Activated naive CD4-positive, alpha-beta T cell treated with Interleukin-2 at 50 U/mL for 16 hours (primary cell): ENCODE data around the gene KDM1A.

ENCODE experiments used
- DNase-seq: peaks from one replicate; pipeline ENCODE4 v3.0.0-alpha.2; 2020

Gene KDM1A

GRCh38 chr1:23079025-23079424, 59.8 kb downstream of the KDM1A start:
- no peak for DNase-seq

DNA sequence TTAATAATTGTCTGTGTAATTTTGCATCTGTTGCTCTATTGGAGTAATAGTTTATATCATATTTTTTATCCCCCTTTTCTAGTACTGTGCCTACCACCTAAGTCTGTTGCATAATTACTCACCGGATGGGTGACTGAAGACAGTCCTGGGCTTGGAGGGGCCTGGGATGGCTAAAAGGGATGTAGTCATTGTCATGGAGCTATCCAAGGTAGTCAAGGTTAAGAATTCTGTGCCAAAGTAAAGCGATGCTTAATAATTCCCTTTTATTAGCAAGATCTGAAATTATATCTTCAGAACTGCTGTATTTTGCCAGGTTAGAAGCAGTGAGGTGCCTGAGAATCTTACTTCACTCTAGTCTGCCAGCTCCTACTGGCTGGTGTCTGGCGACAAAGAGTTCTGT, 61.6 kb downstream of the KDM1A start:
- no peak for DNase-seq

GRCh38 chr1:23081376-23081775, 62.1 kb downstream of the KDM1A start:
- no peak for DNase-seq

DNA sequence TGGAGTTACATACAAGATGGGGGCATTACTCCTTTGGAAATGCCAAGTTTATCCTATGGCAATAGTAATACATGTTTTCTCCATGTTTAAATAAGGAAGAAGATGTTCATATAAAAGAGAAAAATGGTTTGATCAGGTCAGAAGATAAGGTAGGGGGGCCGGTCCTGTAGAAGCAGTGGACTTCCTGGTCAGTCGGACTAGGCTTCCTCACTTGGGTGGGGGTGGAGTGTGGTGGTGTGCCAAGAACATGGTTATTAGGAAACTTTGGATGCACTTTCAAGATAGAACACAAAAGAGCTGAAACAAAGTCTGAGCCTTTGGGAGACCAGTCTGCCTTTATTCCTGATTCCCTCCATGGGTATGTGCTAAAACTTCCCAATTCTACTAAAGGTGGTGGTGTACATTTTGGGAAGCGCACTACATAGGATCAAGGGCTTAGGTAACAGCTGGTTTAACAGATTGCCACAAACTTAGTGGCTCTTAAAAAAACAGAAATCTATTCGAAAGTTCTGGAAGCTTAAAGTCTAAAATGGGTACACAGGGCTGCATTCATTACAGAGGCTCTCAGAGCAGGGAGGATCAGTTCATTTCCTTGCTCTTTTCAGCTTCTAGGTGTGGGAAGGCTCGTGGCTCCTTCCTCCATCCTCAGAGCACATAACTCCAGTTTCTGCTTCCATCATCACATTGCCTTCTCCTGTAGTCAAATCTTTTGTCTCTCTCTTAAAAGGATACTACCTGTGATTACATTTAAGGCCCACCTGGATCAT, 64.6 kb downstream of the KDM1A start:
- no peak for DNase-seq

- no peak for DNase-seq
Measured at GRCh38 chr1:23084880-23085279, 65.6 kb downstream of the KDM1A start.

DNA sequence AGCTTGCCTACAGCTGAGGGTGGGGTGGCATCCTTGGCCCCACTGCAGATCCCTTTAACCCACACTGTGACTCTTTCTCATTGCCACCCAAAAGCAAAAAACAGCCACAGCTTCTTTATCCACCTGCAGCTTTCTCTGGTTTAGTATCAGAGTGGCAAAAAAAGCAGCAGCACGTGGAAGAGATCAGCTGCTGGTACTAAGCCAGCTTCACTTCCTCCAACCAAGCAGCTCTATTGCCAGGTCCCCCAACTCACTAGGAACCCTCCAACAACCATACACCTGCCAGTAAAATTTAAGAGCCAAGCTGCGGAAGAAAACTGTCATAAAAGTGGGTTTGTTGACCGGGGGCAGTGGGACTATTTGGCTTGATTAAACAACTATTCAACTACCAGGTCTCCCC, 66.4 kb downstream of the KDM1A start:
- DNase-seq = no peak

DNA sequence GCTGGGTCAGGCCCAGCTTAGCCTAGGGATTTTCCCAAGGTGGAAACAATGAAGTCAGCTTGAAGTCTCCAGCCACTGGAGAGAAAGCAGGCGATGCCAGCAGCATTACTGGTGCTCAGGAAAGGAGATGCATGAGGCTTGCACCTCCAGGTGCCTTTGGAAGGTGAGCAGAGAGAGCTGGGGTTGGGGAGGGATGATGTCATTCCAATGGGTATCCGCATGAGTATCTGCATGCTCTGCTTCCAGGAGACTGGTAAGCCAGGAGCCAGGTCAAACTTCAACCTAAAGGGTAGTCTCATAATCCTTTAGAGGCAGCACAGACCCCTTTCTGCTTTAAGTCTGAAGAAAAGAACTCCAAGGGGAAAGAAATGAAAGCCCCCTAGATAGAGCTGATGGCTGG, 68.8 kb downstream of the KDM1A start:
- no peak for DNase-seq

DNA sequence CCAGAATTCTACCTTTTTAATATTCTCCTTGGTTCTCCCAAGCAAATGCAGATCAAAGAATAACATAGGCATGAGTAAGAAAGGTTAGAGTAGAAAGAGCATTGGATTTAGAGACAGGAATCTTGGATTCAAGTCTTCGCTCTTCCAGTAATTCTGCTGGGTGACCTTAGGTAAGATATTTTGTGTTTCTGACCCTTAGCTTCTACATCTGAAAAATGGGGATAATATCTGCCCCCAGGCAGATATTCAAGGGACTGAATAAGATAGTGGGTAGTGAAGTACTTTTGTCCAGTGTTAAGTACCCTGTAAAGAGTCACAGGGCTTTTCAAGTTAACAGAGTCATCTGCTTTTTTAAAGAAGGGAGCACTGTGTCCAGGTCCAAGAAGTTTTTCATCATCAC, 70.8 kb downstream of the KDM1A start:
- no peak for DNase-seq

DNA sequence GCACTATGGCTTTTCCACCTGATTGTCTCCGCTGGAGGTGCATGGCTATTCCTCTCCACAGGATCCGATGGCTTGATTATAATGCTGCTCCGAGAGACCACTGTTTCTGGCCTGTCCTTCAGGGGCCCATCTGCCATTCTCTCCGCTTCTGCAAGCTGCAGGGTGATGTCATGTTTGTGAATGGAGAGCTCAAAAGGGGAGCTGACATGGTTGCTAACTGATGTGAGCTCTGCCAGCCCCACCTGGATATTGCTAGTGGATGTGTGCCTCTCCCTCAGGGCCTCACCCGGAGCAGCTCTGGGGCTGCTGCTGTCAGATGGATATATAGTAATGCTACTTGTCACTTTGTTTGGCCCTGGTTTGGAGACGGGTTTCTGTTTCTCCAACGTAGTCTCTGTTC, 72.3 kb downstream of the KDM1A start:
- no peak for DNase-seq

DNA sequence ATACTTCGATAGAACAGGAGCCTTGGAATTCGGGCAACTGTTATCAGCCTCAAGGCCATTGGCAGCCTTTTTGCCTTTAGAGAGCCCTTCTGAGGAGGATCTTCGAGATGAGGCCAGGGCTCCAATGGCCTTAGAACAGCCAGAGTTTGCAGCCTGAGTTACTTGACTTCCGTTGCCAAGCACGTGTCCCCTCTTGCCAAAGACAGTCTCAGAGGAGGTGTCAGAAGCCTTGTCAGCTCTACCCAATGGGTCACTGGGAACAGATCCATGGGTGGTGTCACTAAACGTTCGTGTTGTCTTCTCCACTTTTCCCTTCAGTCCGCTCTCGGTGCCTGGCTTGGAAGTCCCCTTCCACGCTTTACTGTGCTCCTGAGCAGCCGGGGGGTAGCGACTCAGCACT, 73.2 kb downstream of the KDM1A start:
- no peak for DNase-seq

GRCh38 chr1:23097316-23097715, 78.0 kb downstream of the KDM1A start:
- no peak for DNase-seq

- peak; percentile 60 for DNase-seq
Measured at GRCh38 chr1:23098463-23099170, 79.3 kb downstream of the KDM1A start.

- DNase-seq = no peak
Measured at GRCh38 chr1:23099171-23099536, 79.9 kb downstream of the KDM1A start.

DNA sequence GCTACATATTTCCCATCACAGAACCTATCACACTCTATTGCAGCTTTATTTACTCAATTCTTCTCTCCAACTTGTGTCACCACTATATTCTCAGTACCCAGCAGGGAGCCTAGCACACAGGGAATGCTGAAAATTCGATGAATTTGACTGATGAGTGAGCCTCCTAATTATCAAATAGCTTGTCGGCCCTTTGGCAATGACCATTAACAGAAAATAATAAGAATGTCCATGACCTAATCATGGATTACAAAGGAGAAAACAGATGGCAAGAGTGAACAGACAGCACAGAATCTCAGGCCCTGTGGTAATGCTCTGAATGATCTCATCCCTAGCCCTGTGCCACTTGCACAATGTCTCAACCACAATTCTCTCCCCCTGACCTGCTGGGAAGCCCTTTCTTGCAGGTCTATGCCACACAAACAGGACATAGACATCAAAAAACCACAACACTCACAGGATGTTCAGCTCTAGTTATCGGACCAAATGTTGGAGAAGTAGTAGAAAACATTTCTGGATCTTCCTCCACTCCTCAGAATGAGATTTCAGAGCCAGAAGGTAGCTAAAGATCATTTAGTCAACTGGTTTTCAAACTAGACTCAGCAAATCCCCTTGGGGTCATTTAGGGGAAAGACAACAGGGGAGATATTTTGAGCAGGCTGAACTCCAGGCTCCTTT, 80.9 kb downstream of the KDM1A start:
- DNase-seq = peak; percentile 24

GRCh38 chr1:23101101-23101827, 82.0 kb downstream of the KDM1A start:
- DNase-seq = no peak

DNA sequence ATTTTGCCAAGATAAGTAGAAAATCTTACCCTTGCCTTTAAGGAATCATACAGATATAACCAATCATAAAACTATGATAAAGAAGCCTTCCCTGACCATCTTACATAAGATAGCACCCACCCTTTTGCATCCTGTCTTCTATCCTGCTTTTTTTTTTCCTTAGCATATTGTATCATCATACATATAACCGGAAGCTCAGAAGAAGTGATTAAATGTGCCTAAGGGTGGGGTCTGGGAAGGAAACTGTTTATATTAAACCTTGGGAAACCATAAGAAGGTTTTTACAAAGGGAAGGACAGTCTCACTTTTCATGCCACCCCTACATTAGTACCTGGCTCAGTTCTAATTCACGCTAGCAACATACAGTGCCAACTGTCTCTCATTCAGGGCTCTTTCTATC, 82.6 kb downstream of the KDM1A start:
- no peak for DNase-seq

- DNase-seq = no peak
Measured at GRCh38 chr1:23102289-23102688, 83.0 kb downstream of the KDM1A start.

DNA sequence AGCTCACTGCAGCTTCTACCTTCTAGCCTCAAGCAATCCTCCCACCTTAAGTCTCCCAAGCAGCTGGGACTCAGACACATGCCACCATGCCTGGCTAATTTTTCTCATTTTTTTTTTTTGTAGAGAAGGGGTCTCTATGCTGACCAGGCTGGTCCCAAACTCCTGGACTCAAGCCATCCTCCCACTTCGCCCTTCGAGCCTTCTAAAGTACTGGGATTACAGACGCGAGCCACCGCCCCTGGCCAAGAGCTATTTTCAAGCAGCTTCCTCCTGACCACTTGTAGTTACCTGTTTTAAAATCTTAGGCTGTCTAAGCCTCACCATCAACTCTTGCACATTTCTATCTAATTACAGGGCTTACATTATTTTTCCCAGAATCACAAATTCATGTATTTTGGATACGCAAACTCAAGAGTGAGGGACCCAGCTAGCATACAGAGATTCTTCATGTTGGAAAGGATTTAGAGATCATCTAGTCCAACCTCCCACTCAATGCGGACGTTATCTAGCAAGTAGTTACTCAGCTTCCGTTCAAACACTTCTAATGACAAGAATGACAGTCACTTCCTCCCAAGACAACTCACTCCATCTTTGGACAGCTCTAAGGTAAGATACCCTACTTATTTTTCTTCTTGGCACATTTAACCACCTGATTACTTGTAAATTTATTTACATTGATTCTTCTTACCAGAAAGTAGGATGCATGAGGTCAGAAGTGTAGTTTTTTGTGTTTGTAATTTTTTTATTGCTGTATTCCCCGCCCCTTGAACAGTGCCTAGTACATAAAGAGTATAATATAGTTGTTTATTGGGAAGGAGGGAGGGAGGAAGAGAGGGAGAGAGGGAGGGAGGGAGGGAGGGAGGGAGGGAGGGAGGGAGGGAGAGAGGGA, 84.0 kb downstream of the KDM1A start:
- DNase-seq = peak; percentile 17

- peak; percentile 43 for DNase-seq
Measured at GRCh38 chr1:23108918-23109533, 89.8 kb downstream of the KDM1A start.

DNA sequence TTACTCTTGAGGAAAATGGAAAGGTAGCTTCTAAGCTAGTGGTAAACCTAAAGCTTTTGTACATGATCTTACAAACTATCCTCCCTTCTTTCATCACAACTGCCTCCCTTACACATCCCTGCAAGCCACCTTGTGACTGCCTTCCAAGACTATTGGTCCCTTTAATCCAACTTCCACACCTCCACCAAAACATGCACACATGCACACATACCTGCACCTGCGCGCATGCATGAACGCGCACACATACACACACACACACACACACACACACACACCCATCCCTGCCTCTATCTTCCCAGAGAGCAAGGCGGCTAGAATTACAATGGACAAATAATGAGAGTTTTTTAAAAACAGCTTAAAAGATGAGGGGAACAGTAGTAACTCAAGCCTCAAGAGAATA, 91.1 kb downstream of the KDM1A start:
- DNase-seq = no peak

- no peak for DNase-seq
Measured at GRCh38 chr1:23111600-23112535, 92.6 kb downstream of the KDM1A start.
